Suppressor macrophage treated with lipopolysaccharide for 4 hours (primary cell): ENCODE data around the gene SPPL2C.

ENCODE experiments used
- DNase-seq: peaks from one replicate; pipeline ENCODE4 v3.0.0-alpha.2; 2020

SPPL2C gene

DNA sequence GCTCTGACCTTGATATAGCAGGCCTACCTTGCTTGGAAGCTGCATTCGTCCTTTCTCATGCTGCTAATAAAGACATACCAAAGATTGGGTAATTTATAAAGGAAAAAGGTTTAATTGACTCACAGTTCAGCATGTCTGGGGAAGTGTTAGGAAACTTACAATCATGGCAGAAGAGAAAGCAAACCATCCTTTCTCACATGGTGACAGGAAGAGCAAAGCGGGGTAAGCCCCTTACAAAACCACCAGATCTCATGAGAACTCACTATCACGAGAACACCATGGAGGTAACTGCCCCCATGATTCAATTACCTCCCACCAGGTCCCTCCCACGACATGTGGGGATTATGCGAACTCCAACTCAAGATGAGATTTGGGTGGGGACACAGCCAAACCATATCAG is 43.7 kb downstream of the SPPL2C start:
- DNase-seq: no peak

DNA sequence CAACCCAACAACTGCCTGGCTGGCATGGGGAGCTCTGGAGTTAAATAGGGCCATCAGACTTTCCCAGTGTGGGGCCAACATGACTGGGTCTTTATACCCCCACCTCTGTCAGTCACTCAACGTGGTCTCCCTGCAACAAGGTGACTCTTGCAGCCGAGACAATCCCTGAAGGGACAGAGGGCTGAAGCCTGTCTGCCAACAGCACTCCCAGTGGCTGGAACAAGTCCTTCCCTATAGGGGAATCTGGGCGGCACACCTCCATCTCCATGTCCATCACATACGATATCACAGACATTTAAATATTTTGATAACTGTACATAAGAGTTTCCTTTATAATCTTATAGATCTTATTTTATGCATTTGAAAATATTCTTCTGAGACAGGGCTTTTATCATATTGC is 44.9 kb downstream of the SPPL2C start:
- DNase-seq: no peak

GRCh38 chr17:45893725-45894021 is 49.0 kb downstream of the SPPL2C start:
- no peak for DNase-seq

DNA sequence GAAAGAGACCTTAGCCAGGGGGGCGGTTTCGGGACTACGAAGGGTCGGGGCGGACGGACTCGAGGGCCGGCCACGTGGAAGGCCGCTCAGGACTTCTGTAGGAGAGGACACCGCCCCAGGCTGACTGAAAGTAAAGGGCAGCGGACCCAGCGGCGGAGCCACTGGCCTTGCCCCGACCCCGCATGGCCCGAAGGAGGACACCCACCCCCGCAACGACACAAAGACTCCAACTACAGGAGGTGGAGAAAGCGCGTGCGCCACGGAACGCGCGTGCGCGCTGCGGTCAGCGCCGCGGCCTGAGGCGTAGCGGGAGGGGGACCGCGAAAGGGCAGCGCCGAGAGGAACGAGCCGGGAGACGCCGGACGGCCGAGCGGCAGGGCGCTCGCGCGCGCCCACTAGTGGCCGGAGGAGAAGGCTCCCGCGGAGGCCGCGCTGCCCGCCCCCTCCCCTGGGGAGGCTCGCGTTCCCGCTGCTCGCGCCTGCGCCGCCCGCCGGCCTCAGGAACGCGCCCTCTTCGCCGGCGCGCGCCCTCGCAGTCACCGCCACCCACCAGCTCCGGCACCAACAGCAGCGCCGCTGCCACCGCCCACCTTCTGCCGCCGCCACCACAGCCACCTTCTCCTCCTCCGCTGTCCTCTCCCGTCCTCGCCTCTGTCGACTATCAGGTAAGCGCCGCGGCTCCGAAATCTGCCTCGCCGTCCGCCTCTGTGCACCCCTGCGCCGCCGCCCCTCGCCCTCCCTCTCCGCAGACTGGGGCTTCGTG is 49.5 kb downstream of the SPPL2C start, which contains the start of gene MAPT:
Gene MAPT, plus strand, starts transcription at position 533 of the 763 bp plus-strand sequence. CDS start 67,784 bp downstream, outside the sequence.
- peak; percentile 94 for DNase-seq

DNA sequence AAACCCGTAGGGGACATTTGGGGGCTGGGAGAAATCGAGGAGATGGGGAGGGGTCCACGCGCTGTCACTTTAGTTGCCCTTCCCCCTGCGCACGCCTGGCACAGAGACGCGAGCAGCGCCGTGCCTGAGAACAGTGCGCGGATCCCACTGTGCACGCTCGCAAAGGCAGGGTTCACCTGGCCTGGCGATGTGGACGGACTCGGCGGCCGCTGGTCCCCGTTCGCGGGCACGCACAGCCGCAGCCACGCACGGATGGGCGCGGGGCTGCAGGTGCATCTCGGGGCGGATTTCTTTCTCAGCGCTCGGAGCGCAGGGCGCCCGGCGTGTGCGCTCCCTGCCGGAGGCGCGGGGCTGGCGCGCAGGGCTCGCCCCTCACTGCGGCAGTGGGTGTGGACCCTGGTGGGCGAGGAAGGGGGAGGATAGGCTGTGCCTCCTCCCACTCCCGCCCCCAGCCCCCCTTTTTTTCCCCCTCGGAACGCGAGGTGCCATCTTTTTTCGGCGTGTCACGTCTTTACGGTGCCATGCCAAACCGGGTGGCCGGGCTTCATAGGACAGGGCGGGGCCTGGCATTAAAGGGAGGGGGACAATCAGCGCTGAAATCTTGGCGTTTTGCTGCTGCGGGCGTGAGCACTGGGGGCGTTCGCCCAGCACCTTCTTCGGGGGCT is 50.8 kb downstream of the SPPL2C start:
- no peak for DNase-seq

- no peak for DNase-seq
Observed at GRCh38 chr17:45895969-45896785, 51.5 kb downstream of the SPPL2C start.
